Upper lobe of left lung (tissue), 6 donors: ENCODE measurements around the gene BIVM. TPM values are rescaled to one million over a fixed set of nuclear protein-coding genes. Genes with fewer than 3 reads are reported as not detected.
"Not testable (repeated sequence)": the region's sequence is repeated elsewhere in the genome, so short reads cannot be mapped to it uniquely, and the experiment has no call there.

Experiments
- ATAC-seq, 2 donors: fragments of 200-7000 bp; cut with Tn5 transposase; one replicate each; pipeline ENCODE4 v1.9.1; 2022; ENCODE audit warnings: mild to moderate bottlenecking in 2 of 2, moderate library complexity in 2 of 2; ENCODE audit not compliant: low FRiP score in 2 of 2
- DNase-seq, 2 donors: peaks; one replicate each; pipeline ENCODE4 v3.0.0-alpha.2; 2019 to 2020
- H3K27ac ChIP-seq, 4 donors: fragments of 200-600 bp; sonication (generic); one replicate each; pipeline ENCODE4 v1.5.1; 2016 to 2019
- H3K27me3 ChIP-seq, 4 donors: fragments of 200-600 bp; sonication (generic); one replicate each; pipeline ENCODE4 v1.5.1; 2017 to 2019
- H3K36me3 ChIP-seq, 4 donors: fragments of 200-600 bp; sonication (generic); one replicate each; pipeline ENCODE4 v1.5.1; 2016 to 2019
- H3K4me1 ChIP-seq, 4 donors: fragments of 200-600 bp; sonication (generic); one replicate each; pipeline ENCODE4 v1.5.1; 2018 to 2019
- H3K4me3 ChIP-seq, 4 donors: fragments of 200-600 bp; sonication (generic); one replicate each; pipeline ENCODE4 v1.5.1; 2017 to 2019; ENCODE audit warnings: mild to moderate bottlenecking in 2 of 4, moderate library complexity in 1 of 4
- H3K9me3 ChIP-seq, 4 donors: fragments of 200-600 bp; sonication (generic); one replicate each; pipeline ENCODE4 v1.5.1; 2018 to 2019
- CTCF ChIP-seq, 6 experiments: fragments of 450-650 bp in 4 of 6; fragments of 200-600 bp in 2 of 6; sonication (generic) in 2 of 6; IDR thresholded peaks; one replicate each; pipeline ENCODE4 v1.5.1; 2016 to 2019; ENCODE audit warnings: antibody characterized with exemption in 6 of 6
- EP300 ChIP-seq, 4 donors: sonication (generic); formaldehyde crosslinking; IDR thresholded peaks; one replicate each; pipeline ENCODE4 v1.5.1; 2017; ENCODE audit warnings: antibody characterized with exemption in 4 of 4, control low read depth in 2 of 4
- POLR2A ChIP-seq, 4 donors: fragments of 450-650 bp; IDR thresholded peaks; one replicate each; pipeline ENCODE4 v1.5.1; 2016 to 2017; ENCODE audit warnings: antibody characterized with exemption in 4 of 4, mild to moderate bottlenecking in 2 of 4
- POLR2AphosphoS5 ChIP-seq, 2 donors: sonication (generic); formaldehyde crosslinking; IDR thresholded peaks; one replicate each; pipeline ENCODE4 v1.5.1; 2017; ENCODE audit warnings: antibody characterized with exemption in 2 of 2
- WGBS, 2 donors: methylation state at CpG; one replicate each; pipeline ENCODE4 v1.1.5; 2017 to 2018; 5-methylcytosine and 5-hydroxymethylcytosine counted together
- total RNA-seq, 6 donors: library from RNA; depleted of rRNA in 4 of 6; stranded (reverse); fragments of >200 nt in 4 of 6; gene quantifications; one replicate each; pipeline versions ENCODE4 v1.1.0 to v1.2.1, GENCODE V29; 2016 to 2021
- donor health status: DM: no; HTN: no; CAD: no; lungs with moderate emphysema.
- donor health status: DM: no; HTN: yes; CAD: no; lungs with severe emphysema.

BIVM gene
- total RNA-seq, 6 donors from 2014 or later, result 7.1 to 45.1 (median 15.6) TPM

DNA sequence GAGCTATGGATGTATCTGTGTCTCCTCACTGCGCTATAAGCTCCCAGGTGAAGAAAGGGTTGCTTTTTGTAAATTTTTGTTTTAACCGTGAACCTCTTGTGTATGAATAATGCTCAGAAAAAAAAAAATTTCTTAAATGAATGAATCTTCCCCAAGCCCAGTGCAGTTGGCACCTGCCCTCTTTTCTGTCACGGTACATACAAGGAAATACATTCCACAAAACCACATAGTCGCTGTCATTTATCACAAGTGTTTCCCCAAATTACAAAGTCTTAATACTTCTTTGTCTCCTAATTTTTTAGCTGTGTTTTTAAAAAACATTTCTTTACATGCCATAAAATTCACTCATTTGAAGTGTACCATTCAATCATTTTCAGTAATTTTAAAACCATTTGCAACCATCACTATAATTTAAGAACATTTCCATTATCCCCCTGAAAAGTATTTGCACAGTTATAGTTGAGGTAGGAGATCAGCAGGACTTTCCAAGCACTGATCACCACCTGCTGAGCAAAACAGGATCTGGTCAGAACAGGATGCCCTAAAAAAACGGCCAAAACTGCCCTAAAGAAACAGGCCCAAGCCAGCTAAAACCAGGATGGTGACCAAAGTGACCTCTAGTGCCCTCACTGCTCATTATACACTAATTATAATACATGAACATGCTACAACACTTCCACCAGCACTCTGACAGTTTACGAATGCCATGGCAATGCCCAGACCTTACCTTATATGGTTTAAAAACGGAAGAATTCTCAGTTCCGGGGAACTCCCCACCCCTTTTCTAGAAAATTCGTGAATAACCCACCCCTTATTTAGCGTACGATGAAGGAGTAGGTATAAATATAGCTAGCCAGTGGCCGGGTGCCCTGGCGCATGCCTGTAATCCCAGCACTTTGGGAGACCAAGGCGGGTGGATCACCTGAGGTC, 24.1 kb upstream of the BIVM start:
- WGBS, 2 donors, result 79 to 84% methylated on average over 14 of the region's 14 CpGs
- TF ChIP-seq CTCF (IDR thresholded peaks at IDR 0.05), result no peak
- TF ChIP-seq POLR2A (IDR thresholded peaks at IDR 0.05), result no peak
- TF ChIP-seq EP300 (IDR thresholded peaks at IDR 0.05), result no peak
- no peak for TF ChIP-seq POLR2AphosphoS5 (IDR thresholded peaks at IDR 0.05)
- Histone ChIP-seq H3K27ac (no peak overlapping the region), H3K9me3 (no peaks in the 10 kb centered on the region), H3K27me3 (no peaks in the 10 kb centered on the region), H3K4me1 (peaks cover 6 to 16% (median 13%) of the 10 kb centered on the region in 4 donors), H3K36me3 (no peaks in the 10 kb centered on the region), H3K4me3 (peak overlapping the region in 1 of 4 donors; percentile 77)
- ATAC-seq, result no peak
- DNase-seq, result no peak

GRCh38 chr13:102776271-102776670, 22.6 kb upstream of the BIVM start:
- WGBS, 2 donors, result 82 to 87% methylated on average over 2 of the region's 2 CpGs
- DNase-seq, result no peak
- H3K9me3 ChIP-seq, result no peaks in the 10 kb centered on the region
- no peak overlapping the region for H3K27ac ChIP-seq
- peaks cover 6 to 16% (median 13%) of the 10 kb centered on the region in 4 donors for H3K4me1 ChIP-seq
- no peak for TF ChIP-seq EP300 (IDR thresholded peaks at IDR 0.05)
- no peak for TF ChIP-seq POLR2A (IDR thresholded peaks at IDR 0.05)
- no peak for TF ChIP-seq POLR2AphosphoS5 (IDR thresholded peaks at IDR 0.05)
- TF ChIP-seq CTCF (IDR thresholded peaks at IDR 0.05), result no peak
- H3K27me3 ChIP-seq, result no peaks in the 10 kb centered on the region
- ATAC-seq, result no peak
- H3K4me3 ChIP-seq, result no peak overlapping the region
- no peaks in the 10 kb centered on the region for H3K36me3 ChIP-seq

- TF ChIP-seq CTCF (IDR thresholded peaks at IDR 0.05) (no peak), POLR2AphosphoS5 (IDR thresholded peaks at IDR 0.05) (no peak), EP300 (IDR thresholded peaks at IDR 0.05) (no peak), POLR2A (IDR thresholded peaks at IDR 0.05) (no peak)
- peaks cover under 1 to 9% (median 7%) of the 10 kb centered on the region in 4 donors for H3K4me1 ChIP-seq
- no peak for DNase-seq
- H3K4me3 ChIP-seq, result no peak overlapping the region
- no peak for ATAC-seq
- H3K9me3 ChIP-seq, result no peaks in the 10 kb centered on the region
- no peak overlapping the region for H3K27ac ChIP-seq
- H3K36me3 ChIP-seq, result no peaks in the 10 kb centered on the region
- H3K27me3 ChIP-seq, result no peaks in the 10 kb centered on the region
- 84 to 92% methylated on average over 3 of the region's 3 CpGs for WGBS, 2 donors
Observed at GRCh38 chr13:102777736-102778135, 21.2 kb upstream of the BIVM start.

DNA sequence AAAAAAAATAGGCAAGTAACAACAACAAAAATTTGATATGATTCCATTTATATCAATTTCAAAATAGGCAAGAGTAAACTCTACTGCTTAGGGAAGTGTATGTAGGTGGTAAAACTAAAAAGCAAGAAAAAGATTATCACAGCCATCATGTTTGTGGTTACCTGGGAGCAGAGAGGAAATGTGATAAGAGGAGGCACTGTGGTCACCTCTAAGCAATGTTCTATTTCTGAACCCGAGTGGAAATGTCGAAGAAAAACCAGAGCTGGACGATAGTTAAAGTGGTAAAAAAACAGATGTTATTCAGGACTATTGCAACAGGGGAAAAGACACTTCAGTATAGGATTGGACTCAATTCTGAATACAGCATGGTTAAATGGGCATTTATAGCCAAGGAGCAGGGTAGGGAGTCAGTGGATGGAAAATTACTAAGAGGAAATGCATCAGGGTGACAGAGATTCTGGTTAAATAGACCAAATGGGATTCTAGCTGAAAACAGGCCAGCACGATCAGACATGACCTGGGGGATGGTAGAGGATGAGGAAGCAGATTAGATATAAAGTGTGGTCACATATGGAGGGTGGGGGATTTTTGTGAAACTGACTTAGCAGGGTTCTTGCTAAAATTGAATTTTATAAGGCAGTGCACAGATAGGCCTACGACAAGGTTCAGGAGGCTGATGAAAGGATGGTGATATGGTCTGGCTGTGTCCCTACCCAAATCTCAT, 19.3 kb upstream of the BIVM start:
- H3K9me3 ChIP-seq, result no peaks in the 10 kb centered on the region
- H3K4me1 ChIP-seq, result no peaks in the 10 kb centered on the region
- peaks cover 0 to 1% (median 0%) of the 10 kb centered on the region in 4 donors for H3K36me3 ChIP-seq
- no peak for DNase-seq
- TF ChIP-seq POLR2A (IDR thresholded peaks at IDR 0.05) (no peak), CTCF (IDR thresholded peaks at IDR 0.05) (no peak), POLR2AphosphoS5 (IDR thresholded peaks at IDR 0.05) (no peak), EP300 (IDR thresholded peaks at IDR 0.05) (no peak)
- H3K27me3 ChIP-seq, result no peaks in the 10 kb centered on the region
- WGBS, 2 donors, result 60% methylated on average over 5 of the region's 5 CpGs
- peak overlapping the region in 1 of 4 donors; percentile 3 for H3K27ac ChIP-seq
- no peak for ATAC-seq
- no peak overlapping the region for H3K4me3 ChIP-seq

DNA sequence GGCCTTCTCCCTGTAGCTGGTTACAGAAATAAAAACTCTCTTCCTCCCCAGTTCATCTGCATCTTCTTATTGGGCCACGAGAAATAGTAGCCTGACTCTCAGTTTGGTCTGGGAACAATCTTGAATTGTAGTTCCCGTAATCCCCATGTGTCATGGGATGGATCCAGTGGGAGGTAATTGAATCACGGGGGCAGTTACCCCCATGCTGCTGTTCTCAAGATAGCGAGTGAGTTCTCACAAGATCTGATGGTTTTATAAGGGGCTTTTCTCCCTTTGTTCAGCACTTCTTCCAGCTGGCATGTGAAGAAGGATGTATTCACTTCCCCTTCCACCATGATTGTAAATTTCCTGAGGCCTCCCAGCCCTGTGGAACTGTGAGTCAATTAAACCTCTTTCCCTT, 18.3 kb upstream of the BIVM start:
- not testable (repeated sequence) for H3K9me3 ChIP-seq, H3K27me3 ChIP-seq, H3K27ac ChIP-seq, H3K36me3 ChIP-seq, DNase-seq, ATAC-seq, H3K4me1 ChIP-seq, H3K4me3 ChIP-seq
- 92 to 95% methylated on average over 4 of the region's 4 CpGs for WGBS, 2 donors
